Urinary bladder (tissue), 4 donors: ENCODE measurements around the gene SLC6A1. TPM values are rescaled to one million over a fixed set of nuclear protein-coding genes. Genes with fewer than 3 reads are reported as not detected.

Experiments
- DNase-seq: peaks from one replicate; pipeline ENCODE4 v3.0.0-alpha.2; 2015; ENCODE audit errors: extremely low spot score
- H3K27ac ChIP-seq: one replicate; pipeline ENCODE4 v1.5.1; 2013; ENCODE audit warnings: low read depth, mild to moderate bottlenecking, moderate library complexity
- H3K36me3 ChIP-seq: one replicate; pipeline ENCODE4 v1.6.1; 2013; ENCODE audit warnings: mild to moderate bottlenecking, moderate library complexity; ENCODE audit not compliant: insufficient read depth
- H3K4me1 ChIP-seq: one replicate; pipeline ENCODE4 v1.6.1; 2013; ENCODE audit warnings: mild to moderate bottlenecking, moderate library complexity; ENCODE audit not compliant: insufficient read depth
- H3K4me3 ChIP-seq: one replicate; pipeline ENCODE4 v1.5.1; 2013; ENCODE audit warnings: low read depth, low read length
- WGBS: extraction: QIAGEN DNeasy Blood & Tissue Kit; methylation state at CpG from one replicate; pipeline ENCODE4 v1.1.7; 2013; 5-methylcytosine and 5-hydroxymethylcytosine counted together
- polyA plus RNA-seq: library from polyadenylated mRNA; stranded (reverse); fragments of 200-250 nt; gene quantifications from one replicate; pipeline ENCODE4 v1.2.3, GENCODE V29; 2013
- total RNA-seq: library from RNA; depleted of rRNA; stranded (reverse); fragments of >200 nt; gene quantifications from one replicate; pipeline ENCODE4 v1.2.3, GENCODE V29; 2014
- donor health status: healthy with polysubstance abuse.
- donor health status: healthy.

SLC6A1 gene
- total RNA-seq: 3.2 TPM
- polyA plus RNA-seq: 0.75 TPM

DNA sequence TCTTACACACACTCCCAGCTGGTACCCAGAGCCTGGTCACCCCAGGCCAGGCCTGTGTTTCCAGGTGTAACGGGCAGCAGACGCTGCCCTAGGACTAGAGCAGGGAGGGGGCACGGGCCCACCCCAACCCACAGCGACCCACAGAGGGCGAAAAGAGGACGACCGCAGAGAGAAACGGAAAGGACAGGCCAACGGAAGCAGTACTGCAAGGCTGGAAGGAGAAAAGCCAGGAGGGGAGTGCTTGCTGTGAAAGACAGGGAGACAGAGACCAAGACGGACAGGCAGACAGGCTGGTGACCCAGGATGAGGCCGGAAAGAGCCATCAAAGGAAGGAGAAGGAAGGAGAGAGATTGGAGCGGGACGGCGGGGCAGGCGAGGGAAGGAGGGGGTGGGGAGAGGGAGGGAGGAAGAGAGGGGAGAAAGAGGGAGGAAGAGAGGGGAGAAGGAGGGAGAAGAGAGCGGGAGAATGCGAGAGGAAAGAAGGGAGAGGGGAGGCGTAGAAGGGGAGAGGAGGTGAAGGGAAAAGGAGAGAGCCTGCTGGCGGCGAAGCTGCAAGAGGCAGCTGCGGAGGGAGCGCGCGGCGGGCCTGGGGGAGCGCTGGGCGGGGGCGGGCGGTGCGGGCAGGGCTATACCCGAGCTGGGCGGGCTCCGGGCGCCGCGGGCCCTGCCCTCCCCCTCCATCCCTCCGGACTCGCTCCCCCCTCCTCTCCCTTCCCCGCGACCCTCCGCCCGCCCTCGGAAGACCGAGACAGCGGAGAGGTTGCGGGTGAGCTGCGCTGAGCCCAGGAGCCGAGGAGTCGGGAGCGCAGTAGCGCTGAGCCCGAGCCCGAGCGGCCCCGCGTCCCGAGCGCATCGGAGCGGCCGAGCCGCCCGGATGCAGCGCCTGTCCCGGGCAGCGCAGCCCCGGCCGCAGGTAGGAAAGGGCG, at the start of gene SLC6A1:
Gene SLC6A1 (plus strand): TSS at position 732 of the 926 bp plus-strand sequence. CDS start 24,464 bp downstream, outside the sequence.
- Histone ChIP-seq H3K4me3 (peak within 1 kb of the TSS; percentile 37), H3K27ac (no peak within 1 kb of the TSS), H3K36me3 (no peaks in the 10 kb centered on the region), H3K4me1 (no peaks in the 10 kb centered on the region)
- no peak for DNase-seq
- 1% methylated on average over 63 of the region's 69 CpGs for WGBS

DNA sequence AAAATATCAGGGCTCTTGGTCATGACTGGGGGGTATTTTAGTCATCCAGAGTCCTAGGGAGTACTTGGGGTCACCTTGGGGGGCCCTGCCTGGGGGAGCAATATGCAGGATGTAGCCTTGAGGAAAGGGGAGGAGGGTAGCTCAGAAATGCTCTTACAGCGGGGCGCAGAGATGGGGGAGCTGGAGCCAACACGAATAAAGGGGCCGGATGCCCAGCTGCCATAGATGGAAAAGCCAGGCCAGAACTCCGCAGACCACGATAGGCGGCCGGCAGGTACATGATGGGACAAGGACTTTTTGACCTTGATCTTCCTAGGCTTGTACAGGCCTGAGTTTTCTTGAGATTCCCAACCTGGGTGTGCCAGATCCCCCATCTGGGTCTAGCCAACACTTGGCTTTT, 47.7 kb upstream of the SLC6A1 start:
- 86% methylated on average over 8 of the region's 8 CpGs for WGBS
- H3K27ac ChIP-seq: no peak overlapping the region
- DNase-seq: no peak
- H3K4me1 ChIP-seq: no peaks in the 10 kb centered on the region
- no peaks in the 10 kb centered on the region for H3K36me3 ChIP-seq
- H3K4me3 ChIP-seq: no peak overlapping the region

GRCh38 chr3:10945683-10946287, 46.8 kb upstream of the SLC6A1 start:
- no peak for DNase-seq
- Histone ChIP-seq H3K4me1 (no peaks in the 10 kb centered on the region), H3K4me3 (no peak overlapping the region), H3K36me3 (no peaks in the 10 kb centered on the region), H3K27ac (no peak overlapping the region)
- WGBS: 48% methylated on average over 8 of the region's 8 CpGs

- Histone ChIP-seq H3K27ac (no peak overlapping the region), H3K4me1 (no peaks in the 10 kb centered on the region), H3K36me3 (no peaks in the 10 kb centered on the region), H3K4me3 (no peak overlapping the region)
- WGBS: 51% methylated on average over 8 of the region's 8 CpGs
- DNase-seq: peak; percentile 45
Observed at GRCh38 chr3:10946526-10946925, 46.0 kb upstream of the SLC6A1 start.

DNA sequence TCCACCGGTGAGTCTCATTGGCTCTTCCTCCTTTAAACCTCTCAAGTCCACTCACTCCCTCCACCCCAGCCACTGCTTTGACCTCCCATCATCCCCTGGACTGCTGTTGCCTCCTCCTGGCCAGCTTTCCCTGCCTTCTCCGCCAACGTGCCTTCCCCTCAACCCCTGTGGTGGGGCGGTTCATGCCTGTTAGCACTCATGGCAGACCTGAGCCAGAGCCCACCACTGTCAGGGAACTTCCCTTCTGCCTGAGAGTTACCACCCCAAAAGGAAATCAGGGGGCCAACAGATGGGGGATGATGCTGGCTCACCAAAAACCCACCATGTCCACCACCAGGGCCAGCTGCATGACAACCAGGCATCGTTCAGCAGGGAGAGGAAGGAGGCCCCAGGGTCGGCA, 44.2 kb upstream of the SLC6A1 start:
- H3K36me3 ChIP-seq: no peaks in the 10 kb centered on the region
- no peak overlapping the region for H3K27ac ChIP-seq
- 72% methylated on average over 6 of the region's 6 CpGs for WGBS
- H3K4me3 ChIP-seq: no peak overlapping the region
- DNase-seq: no peak
- no peaks in the 10 kb centered on the region for H3K4me1 ChIP-seq

GRCh38 chr3:10949197-10949596, 43.4 kb upstream of the SLC6A1 start:
- H3K4me3 ChIP-seq: no peak overlapping the region
- 73% methylated on average over 19 of the region's 19 CpGs for WGBS
- H3K27ac ChIP-seq: no peak overlapping the region
- no peaks in the 10 kb centered on the region for H3K4me1 ChIP-seq
- DNase-seq: no peak
- H3K36me3 ChIP-seq: no peaks in the 10 kb centered on the region

- Histone ChIP-seq H3K27ac (no peak overlapping the region), H3K4me3 (no peak overlapping the region), H3K36me3 (no peaks in the 10 kb centered on the region), H3K4me1 (no peaks in the 10 kb centered on the region)
- DNase-seq: no peak
- WGBS: 44% methylated on average over 12 of the region's 12 CpGs
Observed at GRCh38 chr3:10950476-10951294, 41.9 kb upstream of the SLC6A1 start.

GRCh38 chr3:10951295-10951926, 41.1 kb upstream of the SLC6A1 start:
- H3K36me3 ChIP-seq: no peaks in the 10 kb centered on the region
- DNase-seq: no peak
- H3K4me3 ChIP-seq: no peak overlapping the region
- no peak overlapping the region for H3K27ac ChIP-seq
- no peaks in the 10 kb centered on the region for H3K4me1 ChIP-seq
- 72% methylated on average over 7 of the region's 7 CpGs for WGBS

- H3K4me3 ChIP-seq: no peak overlapping the region
- WGBS: 59% methylated on average over 3 of the region's 3 CpGs
- DNase-seq: no peak
- no peak overlapping the region for H3K27ac ChIP-seq
- H3K4me1 ChIP-seq: no peaks in the 10 kb centered on the region
- no peaks in the 10 kb centered on the region for H3K36me3 ChIP-seq
Observed at GRCh38 chr3:10952525-10952924, 40.0 kb upstream of the SLC6A1 start.

DNA sequence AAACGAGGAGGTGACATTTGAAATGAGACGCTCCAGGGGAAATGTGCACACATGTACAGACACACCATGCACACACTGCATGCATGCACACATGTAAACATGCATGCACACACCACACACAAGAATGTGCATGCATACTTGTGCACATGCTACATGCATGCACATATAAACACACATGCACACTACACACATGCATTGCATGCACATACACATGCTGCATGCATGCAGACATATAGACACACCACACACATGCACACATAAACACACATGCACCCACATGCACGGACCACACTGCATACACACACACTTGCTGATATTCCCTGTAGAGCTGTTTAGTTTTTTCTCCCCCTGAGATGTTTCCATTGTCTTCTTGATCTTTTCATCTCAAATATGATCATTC, 37.8 kb upstream of the SLC6A1 start:
- Histone ChIP-seq H3K36me3 (no peaks in the 10 kb centered on the region), H3K4me3 (no peak overlapping the region), H3K4me1 (no peaks in the 10 kb centered on the region), H3K27ac (no peak overlapping the region)
- WGBS: 79% methylated on average over 3 of the region's 3 CpGs
- no peak for DNase-seq

GRCh38 chr3:10955711-10956453, 36.7 kb upstream of the SLC6A1 start:
- Histone ChIP-seq H3K4me3 (no peak overlapping the region), H3K27ac (no peak overlapping the region), H3K4me1 (no peaks in the 10 kb centered on the region), H3K36me3 (no peaks in the 10 kb centered on the region)
- no peak for DNase-seq
- 61% methylated on average over 15 of the region's 15 CpGs for WGBS

DNA sequence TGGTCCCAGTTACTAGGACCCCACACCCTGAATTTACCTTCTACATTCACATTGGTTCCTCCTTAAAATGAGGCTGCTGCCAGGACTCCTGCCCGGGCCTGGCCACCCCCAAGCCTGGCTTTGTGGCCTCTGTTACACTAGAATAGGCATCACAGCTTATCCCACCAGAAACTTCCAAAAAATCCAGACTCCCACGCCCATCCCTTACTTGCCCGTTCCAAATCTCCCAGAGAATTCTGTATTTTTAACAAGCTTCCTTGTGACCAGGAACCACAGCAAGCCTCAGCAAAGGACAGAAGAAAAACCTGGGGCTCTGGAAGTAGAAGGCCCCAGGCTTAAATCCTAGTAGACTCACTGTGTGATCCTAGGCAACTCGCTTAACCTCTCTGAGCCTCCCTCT, 36.0 kb upstream of the SLC6A1 start:
- Histone ChIP-seq H3K27ac (no peak overlapping the region), H3K4me3 (no peak overlapping the region), H3K4me1 (no peaks in the 10 kb centered on the region), H3K36me3 (no peaks in the 10 kb centered on the region)
- DNase-seq: no peak
- WGBS: 66% methylated on average over 4 of the region's 4 CpGs

DNA sequence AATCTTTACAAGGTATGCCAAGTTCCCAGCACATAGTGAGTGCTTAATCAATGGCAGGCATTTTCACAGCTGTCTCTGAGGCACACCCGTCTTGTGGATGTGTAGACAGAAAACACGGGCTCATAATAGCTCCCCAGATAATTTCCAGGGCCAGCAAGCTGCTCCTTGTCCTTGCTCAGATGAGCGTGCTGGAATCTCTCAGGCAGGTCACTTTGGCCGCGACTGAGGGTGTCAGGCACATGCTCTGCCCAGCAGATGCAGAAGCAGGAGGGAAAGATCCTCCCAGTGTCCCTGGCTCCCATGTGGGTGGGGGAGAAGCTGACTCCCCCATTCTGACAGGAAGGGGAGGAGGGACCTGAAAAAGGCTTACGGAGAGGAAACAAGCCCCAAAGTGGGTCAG, 35.6 kb upstream of the SLC6A1 start:
- WGBS: 59% methylated on average over 6 of the region's 6 CpGs
- DNase-seq: no peak
- H3K4me1 ChIP-seq: no peaks in the 10 kb centered on the region
- no peak overlapping the region for H3K4me3 ChIP-seq
- H3K27ac ChIP-seq: no peak overlapping the region
- H3K36me3 ChIP-seq: no peaks in the 10 kb centered on the region
